OCI-LY1 (cell line): ENCODE measurements around the gene PTPRN2.

Source experiments
- H2AFZ ChIP-seq: fragments of 200-600 bp; sonication (generic), shearing (Covaris generic); 2 replicates; pipeline ENCODE4 v1.6.0; 2014; ENCODE audit warnings: antibody characterized with exemption, mild to moderate bottlenecking, low read length
- H3F3A ChIP-seq: fragments of 200-600 bp; sonication (generic), shearing (Covaris generic); 2 replicates; pipeline ENCODE4 v1.6.0; 2014; ENCODE audit warnings: mild to moderate bottlenecking, antibody characterized with exemption, low read length, moderate library complexity; ENCODE audit not compliant: insufficient read depth
- H3K27ac ChIP-seq: fragments of 200-600 bp; sonication (generic); 2 replicates; pipeline ENCODE4 v1.5.1; 2014; ENCODE audit warnings: low read length, mixed run types, mild to moderate bottlenecking, low read depth; ENCODE audit not compliant: poor library complexity, severe bottlenecking
- H3K27me3 ChIP-seq: fragments of 200-600 bp; sonication (generic); 2 replicates; pipeline ENCODE4 v1.6.0; 2014; ENCODE audit warnings: antibody characterized with exemption, mild to moderate bottlenecking, low read length, moderate library complexity; ENCODE audit not compliant: insufficient read depth
- H3K36me3 ChIP-seq: fragments of 200-600 bp; sonication (generic); 2 replicates; pipeline ENCODE4 v1.6.1; 2014; ENCODE audit warnings: mild to moderate bottlenecking, antibody characterized with exemption, low read length, moderate library complexity, mixed read lengths; ENCODE audit not compliant: insufficient read depth
- H3K4me1 ChIP-seq: fragments of 200-600 bp; sonication (generic); 2 replicates; pipeline ENCODE4 v1.5.1; 2014; ENCODE audit warnings: mild to moderate bottlenecking, low read length, moderate library complexity; ENCODE audit not compliant: insufficient read depth, severe bottlenecking
- H3K4me2 ChIP-seq: fragments of 200-600 bp; sonication (generic), shearing (Covaris generic); 2 replicates; pipeline ENCODE4 v1.6.1; 2014; ENCODE audit warnings: low read length
- H3K4me3 ChIP-seq: fragments of 200-600 bp; sonication (generic); 2 replicates; pipeline ENCODE4 v1.5.1; 2014; ENCODE audit warnings: low read length, low read depth, mild to moderate bottlenecking, mixed read lengths; ENCODE audit not compliant: poor library complexity, severe bottlenecking
- H3K79me2 ChIP-seq: fragments of 200-600 bp; shearing (Covaris generic); 2 replicates; pipeline ENCODE4 v1.6.1; 2016; ENCODE audit warnings: mixed run types, low read length, mixed read lengths; ENCODE audit not compliant: insufficient read depth
- H3K9ac ChIP-seq: fragments of 200-600 bp; sonication (generic), shearing (Covaris generic); 2 replicates; pipeline ENCODE4 v1.6.1; 2014; ENCODE audit warnings: mild to moderate bottlenecking, low read length, mixed read lengths
- H3K9me2 ChIP-seq: fragments of 200-600 bp; sonication (generic), shearing (Covaris generic); 2 replicates; pipeline ENCODE4 v1.6.1; 2014; ENCODE audit warnings: low read depth, mild to moderate bottlenecking, low read length, mixed read lengths
- H3K9me3 ChIP-seq: fragments of 200-600 bp; shearing (Covaris generic); 2 replicates; pipeline ENCODE4 v1.6.1; 2014; ENCODE audit warnings: low read length, mixed read lengths
- H4K20me1 ChIP-seq: fragments of 200-600 bp; sonication (generic), shearing (Covaris generic); 2 replicates; pipeline ENCODE4 v1.6.0; 2016; ENCODE audit warnings: mild to moderate bottlenecking, low read length; ENCODE audit not compliant: insufficient read depth
- CTCF ChIP-seq: fragments of 200-600 bp; sonication (generic), shearing (Covaris generic); IDR thresholded peaks from 2 replicates; pipeline ENCODE4 v1.5.1; 2017; ENCODE audit warnings: mild to moderate bottlenecking, antibody characterized with exemption, low read length, moderate library complexity, mixed read lengths
- EZH2 ChIP-seq: fragments of 200-600 bp; sonication (generic), shearing (Covaris generic); IDR thresholded peaks from 2 replicates; pipeline ENCODE4 v1.8.0; 2017; ENCODE audit warnings: borderline replicate concordance, mixed run types, mild to moderate bottlenecking, antibody characterized with exemption, low read length, moderate library complexity, mixed read lengths

PTPRN2 gene

GRCh38 chr7:157853076-157853788 is 734.4 kb downstream of the PTPRN2 start:
- no peak overlapping the region for H3K4me3 ChIP-seq
- no peaks in the 10 kb centered on the region for H3K9me2 ChIP-seq
- H3K9ac ChIP-seq: no peak overlapping the region
- no peaks in the 10 kb centered on the region for H3K36me3 ChIP-seq
- peaks cover 21% of the 10 kb centered on the region for H3K27me3 ChIP-seq
- no peaks in the 10 kb centered on the region for H3K79me2 ChIP-seq
- no peak overlapping the region for H2AFZ ChIP-seq
- no peak overlapping the region for H3K27ac ChIP-seq
- H3K4me2 ChIP-seq: no peak overlapping the region
- no peaks in the 10 kb centered on the region for H3K4me1 ChIP-seq
- no peaks in the 10 kb centered on the region for H3K9me3 ChIP-seq
- no peaks in the 10 kb centered on the region for H3F3A ChIP-seq
- TF ChIP-seq EZH2: no peak
- no peak for TF ChIP-seq CTCF
- no peaks in the 10 kb centered on the region for H4K20me1 ChIP-seq

GRCh38 chr7:157851501-157852067 is 736.0 kb downstream of the PTPRN2 start:
- no peak for TF ChIP-seq CTCF
- TF ChIP-seq EZH2: no peak
- H3K27ac ChIP-seq: no peak overlapping the region
- no peaks in the 10 kb centered on the region for H3K9me3 ChIP-seq
- H4K20me1 ChIP-seq: no peaks in the 10 kb centered on the region
- H3K9me2 ChIP-seq: no peaks in the 10 kb centered on the region
- H3K79me2 ChIP-seq: no peaks in the 10 kb centered on the region
- no peaks in the 10 kb centered on the region for H3K36me3 ChIP-seq
- no peak overlapping the region for H3K9ac ChIP-seq
- H3K4me2 ChIP-seq: no peak overlapping the region
- H2AFZ ChIP-seq: no peak overlapping the region
- H3F3A ChIP-seq: no peaks in the 10 kb centered on the region
- no peaks in the 10 kb centered on the region for H3K4me1 ChIP-seq
- peaks cover 21% of the 10 kb centered on the region for H3K27me3 ChIP-seq
- no peak overlapping the region for H3K4me3 ChIP-seq

GRCh38 chr7:157850481-157851444 is 736.9 kb downstream of the PTPRN2 start:
- Histone ChIP-seq H3K4me3 (no peak overlapping the region), H3K79me2 (no peaks in the 10 kb centered on the region), H3K36me3 (no peaks in the 10 kb centered on the region), H2AFZ (no peak overlapping the region), H3K4me1 (no peaks in the 10 kb centered on the region), H3K27me3 (peaks cover 21% of the 10 kb centered on the region), H3F3A (no peaks in the 10 kb centered on the region), H3K27ac (no peak overlapping the region), H3K9me2 (no peaks in the 10 kb centered on the region), H3K9ac (no peak overlapping the region), H4K20me1 (no peaks in the 10 kb centered on the region), H3K4me2 (no peak overlapping the region), H3K9me3 (no peaks in the 10 kb centered on the region)
- TF ChIP-seq CTCF (no peak), EZH2 (no peak)
